Measurements from ENCODE around the gene TMEM123. TPM values are rescaled to one million over a fixed set of nuclear protein-coding genes. Genes with fewer than 3 reads are reported as not detected.

The TMEM123 gene
- total RNA-seq, 1 experiment from 2014 or later: 400 TPM

GRCh38 chr11:102401905-102402304 is 50.7 kb downstream of the TMEM123 start:
- TF ChIP-seq CTCF (IDR thresholded peaks at IDR 0.05; ENCODE audit: insufficient read depth in 1 of 2, low read depth in 1 of 2, low read length in 1 of 2, severe bottlenecking in 1 of 2, unreplicated experiment in 1 of 2): no peak
- Histone ChIP-seq H3K4me3 (ENCODE audit: low read depth, low read length) (no peak overlapping the region), H3K9me3 (no peaks in the 10 kb centered on the region), H3K36me3 (ENCODE audit: control insufficient read depth, insufficient read depth, low read length) (peaks cover 10% of the 10 kb centered on the region), H3K27me3 (replicated peaks; ENCODE audit: control insufficient read depth, insufficient read depth, low read length) (no peaks in the 10 kb centered on the region), H3K4me1 (no peaks in the 10 kb centered on the region)
- Mint-ChIP-seq H3K27me3 (ENCODE audit: insufficient read depth, unreplicated experiment) (no peaks in the 10 kb centered on the region), H3K4me1 (ENCODE audit: low read depth, unreplicated experiment) (peaks cover 7% of the 10 kb centered on the region), H3K9me3 (ENCODE audit: unreplicated experiment) (no peaks in the 10 kb centered on the region), H3K27ac (ENCODE audit: unreplicated experiment) (no peak overlapping the region), H3K4me3 (ENCODE audit: unreplicated experiment) (no peak overlapping the region), H3K36me3 (ENCODE audit: insufficient read depth, unreplicated experiment) (peaks cover 93% of the 10 kb centered on the region)
- ChIA-PET CTCF (interaction anchor here (1.4 kb wide), 1 partner anchor 11 kb away, joined by 4 read pairs; no protein-coding TSS in a partner anchor), POLR2A (no interaction called here)
- DNase-seq: no peak
- no TSS peak for BruUV-seq (replicated peaks)
- intact Hi-C loops (cut with micrococcal nuclease; ENCODE audit: unreplicated experiment): no loop called here

- H3K4me3 ChIP-seq (ENCODE audit: low read depth, low read length): no peak overlapping the region
- H3K36me3 Mint-ChIP-seq (ENCODE audit: insufficient read depth, unreplicated experiment): peaks cover 93% of the 10 kb centered on the region
- CTCF ChIA-PET: interaction anchor here (1.8 kb wide), 1 partner anchor 212 kb away, joined by 3 read pairs; no protein-coding TSS in a partner anchor
- TF ChIP-seq CTCF (IDR thresholded peaks at IDR 0.05; ENCODE audit: insufficient read depth in 1 of 2, low read depth in 1 of 2, low read length in 1 of 2, severe bottlenecking in 1 of 2, unreplicated experiment in 1 of 2): no peak
- no peaks in the 10 kb centered on the region for H3K9me3 Mint-ChIP-seq (ENCODE audit: unreplicated experiment)
- H3K4me3 Mint-ChIP-seq (ENCODE audit: unreplicated experiment): no peak overlapping the region
- H3K36me3 ChIP-seq (ENCODE audit: control insufficient read depth, insufficient read depth, low read length): peaks cover 11% of the 10 kb centered on the region
- intact Hi-C loops (cut with micrococcal nuclease; ENCODE audit: unreplicated experiment): no loop called here
- H3K4me1 Mint-ChIP-seq (ENCODE audit: low read depth, unreplicated experiment): peaks cover 1% of the 10 kb centered on the region
- no peaks in the 10 kb centered on the region for H3K27me3 Mint-ChIP-seq (ENCODE audit: insufficient read depth, unreplicated experiment)
- BruUV-seq (replicated peaks): no TSS peak
- no peak for DNase-seq
- H3K27ac Mint-ChIP-seq (ENCODE audit: unreplicated experiment): no peak overlapping the region
- H3K27me3 ChIP-seq (replicated peaks; ENCODE audit: control insufficient read depth, insufficient read depth, low read length): no peaks in the 10 kb centered on the region
- H3K9me3 ChIP-seq: no peaks in the 10 kb centered on the region
- H3K4me1 ChIP-seq: no peaks in the 10 kb centered on the region
- POLR2A ChIA-PET: no interaction called here
Measured at GRCh38 chr11:102400603-102401002, 52.0 kb downstream of the TMEM123 start.

GRCh38 chr11:102399189-102399588 is 53.4 kb downstream of the TMEM123 start:
- H3K9me3 ChIP-seq: no peaks in the 10 kb centered on the region
- H3K4me1 Mint-ChIP-seq (ENCODE audit: low read depth, unreplicated experiment): no peaks in the 10 kb centered on the region
- no TSS peak for BruUV-seq (replicated peaks)
- no peak for DNase-seq
- ChIA-PET CTCF (interaction anchor here (1.8 kb wide), 1 partner anchor 213 kb away, joined by 3 read pairs; no protein-coding TSS in a partner anchor), POLR2A (no interaction called here)
- peaks cover 93% of the 10 kb centered on the region for H3K36me3 Mint-ChIP-seq (ENCODE audit: insufficient read depth, unreplicated experiment)
- no peaks in the 10 kb centered on the region for H3K27me3 ChIP-seq (replicated peaks; ENCODE audit: control insufficient read depth, insufficient read depth, low read length)
- no peaks in the 10 kb centered on the region for H3K27me3 Mint-ChIP-seq (ENCODE audit: insufficient read depth, unreplicated experiment)
- TF ChIP-seq CTCF (IDR thresholded peaks at IDR 0.05; ENCODE audit: insufficient read depth in 1 of 2, low read depth in 1 of 2, low read length in 1 of 2, severe bottlenecking in 1 of 2, unreplicated experiment in 1 of 2): no peak
- intact Hi-C loops (cut with micrococcal nuclease; ENCODE audit: unreplicated experiment): no loop called here
- no peaks in the 10 kb centered on the region for H3K9me3 Mint-ChIP-seq (ENCODE audit: unreplicated experiment)
- H3K27ac Mint-ChIP-seq (ENCODE audit: unreplicated experiment): no peak overlapping the region
- no peak overlapping the region for H3K4me3 Mint-ChIP-seq (ENCODE audit: unreplicated experiment)
- H3K36me3 ChIP-seq (ENCODE audit: control insufficient read depth, insufficient read depth, low read length): peaks cover 11% of the 10 kb centered on the region
- H3K4me3 ChIP-seq (ENCODE audit: low read depth, low read length): no peak overlapping the region
- H3K4me1 ChIP-seq: no peaks in the 10 kb centered on the region

Measured in Caco-2 (cell line).